Glutamatergic neuron (in vitro differentiated cells): Measurements from ENCODE around the gene TRIO. TPM values are rescaled to one million over a fixed set of nuclear protein-coding genes. Genes with fewer than 3 reads are reported as not detected.

Source experiments
- DNase-seq: peaks from one replicate; pipeline ENCODE4 v3.0.0; 2022
- H3K27ac Mint-ChIP-seq: one replicate; pipeline ENCODE4 v1.8.0; 2020; ENCODE audit warnings: mild to moderate bottlenecking, mixed read lengths, inconsistent platforms; ENCODE audit not compliant: unreplicated experiment
- H3K27me3 Mint-ChIP-seq: one replicate; pipeline ENCODE4 v1.8.0; 2020; ENCODE audit warnings: mild to moderate bottlenecking, moderate library complexity, mixed read lengths, inconsistent platforms; ENCODE audit not compliant: unreplicated experiment
- H3K36me3 Mint-ChIP-seq: one replicate; pipeline ENCODE4 v1.8.0; 2020; ENCODE audit warnings: mild to moderate bottlenecking, mixed read lengths, inconsistent platforms; ENCODE audit not compliant: unreplicated experiment
- H3K4me1 Mint-ChIP-seq: one replicate; pipeline ENCODE4 v1.8.0; 2020; ENCODE audit warnings: mild to moderate bottlenecking, low read depth, mixed read lengths, inconsistent platforms; ENCODE audit not compliant: unreplicated experiment
- H3K4me3 Mint-ChIP-seq: one replicate; pipeline ENCODE4 v1.8.0; 2020; ENCODE audit warnings: mild to moderate bottlenecking, mixed read lengths, inconsistent platforms; ENCODE audit not compliant: unreplicated experiment
- H3K9me3 Mint-ChIP-seq: one replicate; pipeline ENCODE4 v1.8.0; 2020; ENCODE audit warnings: mild to moderate bottlenecking, moderate library complexity, mixed read lengths, inconsistent platforms; ENCODE audit not compliant: unreplicated experiment
- total RNA-seq: library from RNA; stranded (reverse); fragmentation: NEBNext Ultra II Directional; extraction: Animal tissue kit (Norgen Biotek cat#: 25700); gene quantifications from one replicate; pipeline ENCODE4 v1.2.1, GENCODE V29; 2021; ENCODE audit not compliant: unreplicated experiment
- TF ChIP-seq, protein P1 (sequence below): fragments of 200-600 bp; sonication (generic); IDR thresholded peaks from one replicate; pipeline ENCODE4 v1.5.0; 2021; ENCODE audit not compliant: partially characterized antibody, unreplicated experiment

TRIO gene
- total RNA-seq, 1 donor from 2014 or later: 281 TPM

DNA sequence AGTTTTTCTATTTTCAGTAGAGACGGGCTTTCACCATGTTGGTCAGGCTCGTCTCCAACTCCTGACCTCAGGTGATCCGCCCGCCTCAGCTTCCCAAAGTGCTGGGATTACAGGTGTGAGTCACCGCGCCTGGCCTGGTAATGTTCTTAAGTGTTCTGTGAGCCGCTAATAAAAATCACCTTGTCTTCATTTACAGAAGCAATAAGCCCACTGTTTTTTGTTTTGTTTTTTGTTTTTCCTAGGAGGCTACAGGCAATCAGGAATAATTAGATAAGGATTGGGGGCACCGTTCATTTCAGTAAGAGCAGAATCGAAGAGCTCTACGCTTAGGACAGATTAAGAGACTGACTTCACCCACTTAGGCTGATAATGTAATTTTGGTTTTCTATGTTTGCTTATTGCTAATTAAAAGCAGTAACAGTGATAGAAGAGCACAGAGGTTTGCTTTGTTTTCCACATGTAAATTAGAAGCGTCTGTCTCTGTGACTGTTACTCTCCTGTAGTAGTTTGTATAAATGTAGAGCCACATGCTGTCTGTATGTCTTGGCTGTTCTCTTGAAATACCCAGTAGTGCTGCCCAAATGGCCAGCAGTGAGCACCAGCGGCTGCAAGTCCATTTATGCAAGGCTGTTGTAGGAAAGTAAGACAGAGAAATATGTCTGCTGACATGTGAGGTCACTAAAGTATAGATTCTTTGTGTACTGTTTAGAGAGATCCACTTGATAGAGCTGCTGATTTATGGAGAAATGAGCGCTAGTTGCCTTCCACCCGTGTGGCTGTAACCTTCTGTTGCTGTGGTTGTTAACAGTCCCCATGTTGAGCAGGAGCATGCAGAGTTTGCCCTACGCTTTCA is 30.5 kb downstream of the TRIO start:
- TF ChIP-seq, protein P1, sequence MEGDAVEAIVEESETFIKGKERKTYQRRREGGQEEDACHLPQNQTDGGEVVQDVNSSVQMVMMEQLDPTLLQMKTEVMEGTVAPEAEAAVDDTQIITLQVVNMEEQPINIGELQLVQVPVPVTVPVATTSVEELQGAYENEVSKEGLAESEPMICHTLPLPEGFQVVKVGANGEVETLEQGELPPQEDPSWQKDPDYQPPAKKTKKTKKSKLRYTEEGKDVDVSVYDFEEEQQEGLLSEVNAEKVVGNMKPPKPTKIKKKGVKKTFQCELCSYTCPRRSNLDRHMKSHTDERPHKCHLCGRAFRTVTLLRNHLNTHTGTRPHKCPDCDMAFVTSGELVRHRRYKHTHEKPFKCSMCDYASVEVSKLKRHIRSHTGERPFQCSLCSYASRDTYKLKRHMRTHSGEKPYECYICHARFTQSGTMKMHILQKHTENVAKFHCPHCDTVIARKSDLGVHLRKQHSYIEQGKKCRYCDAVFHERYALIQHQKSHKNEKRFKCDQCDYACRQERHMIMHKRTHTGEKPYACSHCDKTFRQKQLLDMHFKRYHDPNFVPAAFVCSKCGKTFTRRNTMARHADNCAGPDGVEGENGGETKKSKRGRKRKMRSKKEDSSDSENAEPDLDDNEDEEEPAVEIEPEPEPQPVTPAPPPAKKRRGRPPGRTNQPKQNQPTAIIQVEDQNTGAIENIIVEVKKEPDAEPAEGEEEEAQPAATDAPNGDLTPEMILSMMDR: no peak
- peaks cover 6% of the 10 kb centered on the region for H3K27me3 Mint-ChIP-seq
- DNase-seq: no peak
- H3K4me3 Mint-ChIP-seq: peak overlapping the region; percentile 81
- H3K36me3 Mint-ChIP-seq: no peaks in the 10 kb centered on the region
- H3K4me1 Mint-ChIP-seq: peaks cover 58% of the 10 kb centered on the region
- no peaks in the 10 kb centered on the region for H3K9me3 Mint-ChIP-seq
- H3K27ac Mint-ChIP-seq: peak overlapping the region; percentile 91

DNA sequence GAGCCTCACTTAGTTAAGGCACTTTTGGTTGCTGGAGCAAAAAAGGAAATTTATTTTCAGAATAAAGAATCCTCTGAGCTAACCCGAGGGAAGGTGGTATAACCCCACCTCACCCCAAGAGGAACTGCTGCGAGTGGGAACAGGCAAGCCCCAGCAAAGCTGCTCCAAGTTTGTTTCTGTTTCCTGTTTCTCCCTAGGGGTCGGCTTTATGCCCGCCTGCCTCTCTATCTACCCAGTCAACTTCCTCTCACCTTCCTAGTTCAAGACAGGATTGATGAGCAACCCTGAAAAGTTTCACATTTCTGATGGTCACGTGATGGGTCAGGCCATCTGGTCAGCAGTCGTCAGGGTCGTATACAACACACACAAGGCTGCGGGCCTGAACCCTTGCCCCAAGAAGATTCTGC is 31.1 kb downstream of the TRIO start:
- Mint-ChIP-seq H3K27ac (peak overlapping the region; percentile 91), H3K27me3 (peaks cover 6% of the 10 kb centered on the region), H3K9me3 (no peaks in the 10 kb centered on the region), H3K4me1 (peaks cover 57% of the 10 kb centered on the region), H3K4me3 (peak overlapping the region; percentile 81), H3K36me3 (no peaks in the 10 kb centered on the region)
- no peak for DNase-seq
- TF ChIP-seq, protein P1: no peak

DNA sequence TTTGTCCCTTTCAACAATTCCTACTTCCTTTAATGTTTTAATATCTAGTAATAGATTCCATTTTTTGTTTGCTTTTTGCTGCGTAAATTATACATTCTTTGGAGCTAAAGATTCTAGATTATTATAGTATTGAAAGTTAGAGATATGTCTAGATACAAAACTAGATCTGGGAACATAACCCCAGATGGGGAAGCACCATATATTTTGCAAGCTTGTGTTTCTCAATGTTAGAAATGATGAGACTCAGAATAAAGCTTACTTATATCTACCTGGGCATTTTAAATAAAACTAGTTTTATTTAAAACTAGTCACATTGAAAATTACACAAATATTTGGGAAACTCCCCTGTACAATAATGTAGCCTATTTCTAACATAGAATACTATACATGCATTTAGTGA is 32.2 kb downstream of the TRIO start:
- Mint-ChIP-seq H3K36me3 (no peaks in the 10 kb centered on the region), H3K27me3 (peaks cover 6% of the 10 kb centered on the region)

DNA sequence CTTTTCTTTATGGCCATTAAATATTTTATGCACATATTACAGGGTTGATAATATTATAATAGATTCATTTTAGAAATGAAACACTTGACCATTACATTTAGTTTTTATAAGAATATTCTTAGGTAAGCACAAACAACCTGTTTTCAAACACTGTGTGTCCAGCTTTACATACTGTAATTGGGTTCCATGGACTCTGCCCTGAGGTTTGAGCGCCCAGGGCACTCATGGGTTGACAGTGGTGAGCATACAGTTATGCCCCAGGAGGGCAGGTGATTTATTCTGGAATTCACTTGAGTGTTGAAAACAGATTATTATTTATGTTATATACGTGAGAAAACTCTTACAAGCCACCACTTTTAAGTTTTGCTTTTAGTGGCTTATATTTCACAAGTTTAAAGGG is 33.7 kb downstream of the TRIO start:
- Mint-ChIP-seq H3K4me3 (no peak overlapping the region), H3K27me3 (peaks cover 6% of the 10 kb centered on the region), H3K36me3 (no peaks in the 10 kb centered on the region), H3K9me3 (peaks cover 2% of the 10 kb centered on the region), H3K27ac (no peak overlapping the region), H3K4me1 (peaks cover 54% of the 10 kb centered on the region)
- DNase-seq: no peak
- TF ChIP-seq, protein P1: no peak

More for the DNA sequence above, 32.2 kb downstream of the TRIO start:
- Mint-ChIP-seq H3K4me3 (no peak overlapping the region), H3K27ac (no peak overlapping the region), H3K9me3 (peaks cover 2% of the 10 kb centered on the region), H3K4me1 (peaks cover 53% of the 10 kb centered on the region)
- DNase-seq: no peak
- TF ChIP-seq, protein P1: no peak

DNA sequence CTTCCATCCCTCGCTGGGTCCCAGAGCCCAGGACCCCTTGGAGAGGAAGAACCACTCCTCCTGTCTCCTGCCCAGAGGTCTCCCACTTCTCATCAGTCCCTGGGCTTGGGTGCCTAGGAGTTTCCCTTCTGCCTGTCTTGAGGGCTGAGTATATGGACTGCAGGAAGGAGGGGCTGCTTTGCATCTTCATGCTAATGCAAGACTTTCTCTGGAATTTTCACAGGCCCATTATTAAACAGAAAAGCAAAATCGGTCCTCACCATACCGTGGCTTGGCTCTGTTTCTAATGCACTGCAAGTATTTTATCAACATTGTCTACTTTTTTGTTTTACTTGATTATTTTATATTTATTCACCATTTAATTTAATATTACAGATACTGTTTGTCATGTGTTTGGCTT is 34.5 kb downstream of the TRIO start:
- H3K27ac Mint-ChIP-seq: peak overlapping the region; percentile 39
- TF ChIP-seq, protein P1: no peak
- H3K9me3 Mint-ChIP-seq: peaks cover 2% of the 10 kb centered on the region
- peaks cover 2% of the 10 kb centered on the region for H3K27me3 Mint-ChIP-seq
- no peaks in the 10 kb centered on the region for H3K36me3 Mint-ChIP-seq
- no peak overlapping the region for H3K4me3 Mint-ChIP-seq
- no peak for DNase-seq
- peaks cover 54% of the 10 kb centered on the region for H3K4me1 Mint-ChIP-seq
